ENCODE results near the gene FAM227B.

FAM227B gene

DNA sequence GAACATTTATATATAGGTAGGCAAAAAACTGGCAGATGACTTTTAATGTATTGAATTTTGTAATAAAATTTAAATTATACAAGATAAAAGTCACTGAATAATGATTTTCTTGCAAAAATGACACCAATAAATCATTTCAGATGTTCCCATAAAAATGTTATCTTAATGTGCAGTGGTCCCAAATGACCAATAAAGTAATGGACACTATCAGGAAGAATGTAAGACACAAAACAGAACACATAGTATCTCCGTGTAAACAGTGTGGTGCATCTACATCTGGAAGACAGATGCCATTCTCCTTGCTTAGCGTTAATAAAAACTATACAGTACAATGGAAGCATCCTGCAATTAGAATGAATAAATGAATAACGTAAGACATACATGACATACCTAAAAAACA, 156.1 kb downstream of the FAM227B start:
- peaks cover 9% of the 10 kb centered on the region for H3K4me1 ChIP-seq (ENCODE audit: low read depth, poor library complexity, severe bottlenecking)
- H3K79me2 ChIP-seq (ENCODE audit: insufficient read depth, low read depth), result no peaks in the 10 kb centered on the region
- no peak overlapping the region for H3K27ac ChIP-seq
- H3K4me3 ChIP-seq (IDR thresholded peaks at IDR 0.05; ENCODE audit: insufficient read depth, low read depth, low read length), result no peak overlapping the region
- no peak overlapping the region for H3K4me2 ChIP-seq
- H3K9ac ChIP-seq, result no peak overlapping the region
- TF ChIP-seq, protein P1, sequence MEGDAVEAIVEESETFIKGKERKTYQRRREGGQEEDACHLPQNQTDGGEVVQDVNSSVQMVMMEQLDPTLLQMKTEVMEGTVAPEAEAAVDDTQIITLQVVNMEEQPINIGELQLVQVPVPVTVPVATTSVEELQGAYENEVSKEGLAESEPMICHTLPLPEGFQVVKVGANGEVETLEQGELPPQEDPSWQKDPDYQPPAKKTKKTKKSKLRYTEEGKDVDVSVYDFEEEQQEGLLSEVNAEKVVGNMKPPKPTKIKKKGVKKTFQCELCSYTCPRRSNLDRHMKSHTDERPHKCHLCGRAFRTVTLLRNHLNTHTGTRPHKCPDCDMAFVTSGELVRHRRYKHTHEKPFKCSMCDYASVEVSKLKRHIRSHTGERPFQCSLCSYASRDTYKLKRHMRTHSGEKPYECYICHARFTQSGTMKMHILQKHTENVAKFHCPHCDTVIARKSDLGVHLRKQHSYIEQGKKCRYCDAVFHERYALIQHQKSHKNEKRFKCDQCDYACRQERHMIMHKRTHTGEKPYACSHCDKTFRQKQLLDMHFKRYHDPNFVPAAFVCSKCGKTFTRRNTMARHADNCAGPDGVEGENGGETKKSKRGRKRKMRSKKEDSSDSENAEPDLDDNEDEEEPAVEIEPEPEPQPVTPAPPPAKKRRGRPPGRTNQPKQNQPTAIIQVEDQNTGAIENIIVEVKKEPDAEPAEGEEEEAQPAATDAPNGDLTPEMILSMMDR (conservative IDR thresholded peaks at IDR 0.05; ENCODE audit: low read depth, low read length), result no peak
- no peaks in the 10 kb centered on the region for H4K20me1 ChIP-seq (ENCODE audit: insufficient read depth)
- no peaks in the 10 kb centered on the region for H3K36me3 ChIP-seq (ENCODE audit: insufficient read depth)
- H3K27me3 ChIP-seq (ENCODE audit: insufficient read depth, low read depth), result no peaks in the 10 kb centered on the region
- H2AFZ ChIP-seq (ENCODE audit: low read depth), result no peak overlapping the region

DNA sequence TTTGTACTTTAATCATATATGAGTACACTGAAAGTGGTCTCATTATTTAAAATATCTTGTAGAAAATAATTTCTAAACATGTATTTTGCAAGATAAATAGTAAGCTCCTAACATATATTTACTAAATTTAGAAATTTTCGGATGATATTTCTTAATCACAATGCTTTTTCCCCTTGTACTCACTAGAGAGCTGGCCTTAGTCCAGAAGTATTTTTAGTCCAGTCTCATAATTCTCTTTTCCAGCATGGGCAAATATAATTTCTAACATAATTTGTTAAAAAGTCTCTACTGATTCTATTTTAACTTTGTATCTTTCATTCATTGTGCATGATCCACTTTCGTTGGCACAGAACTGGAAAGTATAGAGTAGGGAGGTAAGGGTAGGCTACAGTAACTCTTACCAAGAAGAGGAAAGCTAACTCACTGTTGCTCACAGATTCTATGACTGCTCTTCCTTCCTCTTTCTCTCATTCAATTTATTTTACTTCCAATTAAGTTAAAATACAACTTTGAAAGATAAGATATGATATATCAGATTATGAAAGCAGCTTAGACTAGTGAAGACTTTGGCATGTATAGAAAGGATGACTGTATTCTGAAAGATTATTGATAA, 158.3 kb downstream of the FAM227B start:
- Histone ChIP-seq H3K27me3 (ENCODE audit: insufficient read depth, low read depth) (no peaks in the 10 kb centered on the region), H3K4me1 (ENCODE audit: low read depth, poor library complexity, severe bottlenecking) (peaks cover 6% of the 10 kb centered on the region), H3K36me3 (ENCODE audit: insufficient read depth) (no peaks in the 10 kb centered on the region), H3K9ac (no peak overlapping the region), H3K79me2 (ENCODE audit: insufficient read depth, low read depth) (no peaks in the 10 kb centered on the region), H2AFZ (ENCODE audit: low read depth) (no peak overlapping the region), H3K4me3 (IDR thresholded peaks at IDR 0.05; ENCODE audit: insufficient read depth, low read depth, low read length) (no peak overlapping the region), H3K27ac (no peak overlapping the region), H4K20me1 (ENCODE audit: insufficient read depth) (no peaks in the 10 kb centered on the region), H3K4me2 (no peak overlapping the region)
- TF ChIP-seq, protein P1 (conservative IDR thresholded peaks at IDR 0.05; ENCODE audit: low read depth, low read length), result no peak

DNA sequence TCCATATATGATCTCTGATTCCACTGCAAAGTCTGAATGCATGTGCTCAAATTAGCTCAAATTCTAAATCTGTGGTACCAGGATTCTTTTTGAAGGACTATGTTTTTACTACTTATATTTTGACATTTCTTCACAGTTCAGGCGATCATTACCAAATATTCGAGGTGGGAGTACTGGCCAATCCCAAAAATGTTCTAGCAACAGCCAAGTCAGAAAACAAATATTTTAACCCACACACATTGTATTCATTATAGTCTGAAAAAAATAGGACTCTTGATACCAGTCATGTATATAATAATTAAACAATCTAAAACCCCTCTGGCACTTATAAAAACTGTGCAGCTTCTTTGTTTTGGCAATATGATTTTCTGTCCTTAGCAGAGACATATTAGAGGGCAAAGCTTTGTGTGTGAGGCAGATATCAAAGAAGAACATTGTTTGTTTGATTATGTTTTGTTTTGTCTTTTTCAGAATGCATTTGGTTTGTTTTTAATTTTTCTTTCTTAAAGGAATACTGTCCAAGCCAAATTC, 160.1 kb downstream of the FAM227B start:
- TF ChIP-seq, protein P1 (conservative IDR thresholded peaks at IDR 0.05; ENCODE audit: low read depth, low read length), result no peak
- Histone ChIP-seq H3K4me1 (ENCODE audit: low read depth, poor library complexity, severe bottlenecking) (no peaks in the 10 kb centered on the region), H3K36me3 (ENCODE audit: insufficient read depth) (no peaks in the 10 kb centered on the region), H3K79me2 (ENCODE audit: insufficient read depth, low read depth) (no peaks in the 10 kb centered on the region), H4K20me1 (ENCODE audit: insufficient read depth) (no peaks in the 10 kb centered on the region), H3K9ac (no peak overlapping the region), H3K4me3 (IDR thresholded peaks at IDR 0.05; ENCODE audit: insufficient read depth, low read depth, low read length) (no peak overlapping the region), H3K27me3 (ENCODE audit: insufficient read depth, low read depth) (no peaks in the 10 kb centered on the region), H3K4me2 (no peak overlapping the region), H3K27ac (no peak overlapping the region), H2AFZ (ENCODE audit: low read depth) (no peak overlapping the region)

DNA sequence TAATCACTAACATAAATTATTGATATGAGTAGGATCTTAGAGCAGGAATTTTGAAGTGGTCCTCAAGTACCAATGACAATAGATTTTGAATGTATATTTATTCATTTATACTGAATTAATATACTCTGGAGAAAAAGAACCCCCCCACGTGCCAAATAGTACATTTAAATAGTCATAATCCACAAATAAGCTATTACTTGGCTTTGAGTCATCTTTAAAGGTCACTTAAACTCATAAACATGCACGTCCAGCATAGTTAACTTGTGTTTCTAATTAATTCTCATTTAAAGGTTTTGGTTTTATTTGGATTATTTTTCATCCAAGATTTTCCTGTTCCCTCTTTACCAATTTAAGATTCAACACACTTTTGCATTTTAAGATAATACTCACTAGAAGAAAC, 162.5 kb downstream of the FAM227B start:
- H2AFZ ChIP-seq (ENCODE audit: low read depth), result no peak overlapping the region
- no peaks in the 10 kb centered on the region for H3K4me1 ChIP-seq (ENCODE audit: low read depth, poor library complexity, severe bottlenecking)
- H3K27ac ChIP-seq, result no peak overlapping the region
- no peaks in the 10 kb centered on the region for H3K36me3 ChIP-seq (ENCODE audit: insufficient read depth)
- no peaks in the 10 kb centered on the region for H3K27me3 ChIP-seq (ENCODE audit: insufficient read depth, low read depth)
- TF ChIP-seq, protein P1 (conservative IDR thresholded peaks at IDR 0.05; ENCODE audit: low read depth, low read length), result no peak
- H4K20me1 ChIP-seq (ENCODE audit: insufficient read depth), result no peaks in the 10 kb centered on the region
- no peaks in the 10 kb centered on the region for H3K79me2 ChIP-seq (ENCODE audit: insufficient read depth, low read depth)
- no peak overlapping the region for H3K4me3 ChIP-seq (IDR thresholded peaks at IDR 0.05; ENCODE audit: insufficient read depth, low read depth, low read length)
- H3K4me2 ChIP-seq, result no peak overlapping the region
- H3K9ac ChIP-seq, result no peak overlapping the region

Data from KMS-11 (cell line).